GM19238 (cell line): Measurements from ENCODE around the gene IWS1.
"Not testable (repeated sequence)": the region's sequence is repeated elsewhere in the genome, so short reads cannot be mapped to it uniquely, and the experiment has no call there.

Experiments
- DNase-seq: peaks from one replicate; pipeline ENCODE4 v3.0.0; 2011; ENCODE audit warnings: low spot score; ENCODE audit not compliant: insufficient read length

The IWS1 gene

GRCh38 chr2:127528487-127528886 lies 2.2 kb upstream of the IWS1 start:
- DNase-seq = no peak

DNA sequence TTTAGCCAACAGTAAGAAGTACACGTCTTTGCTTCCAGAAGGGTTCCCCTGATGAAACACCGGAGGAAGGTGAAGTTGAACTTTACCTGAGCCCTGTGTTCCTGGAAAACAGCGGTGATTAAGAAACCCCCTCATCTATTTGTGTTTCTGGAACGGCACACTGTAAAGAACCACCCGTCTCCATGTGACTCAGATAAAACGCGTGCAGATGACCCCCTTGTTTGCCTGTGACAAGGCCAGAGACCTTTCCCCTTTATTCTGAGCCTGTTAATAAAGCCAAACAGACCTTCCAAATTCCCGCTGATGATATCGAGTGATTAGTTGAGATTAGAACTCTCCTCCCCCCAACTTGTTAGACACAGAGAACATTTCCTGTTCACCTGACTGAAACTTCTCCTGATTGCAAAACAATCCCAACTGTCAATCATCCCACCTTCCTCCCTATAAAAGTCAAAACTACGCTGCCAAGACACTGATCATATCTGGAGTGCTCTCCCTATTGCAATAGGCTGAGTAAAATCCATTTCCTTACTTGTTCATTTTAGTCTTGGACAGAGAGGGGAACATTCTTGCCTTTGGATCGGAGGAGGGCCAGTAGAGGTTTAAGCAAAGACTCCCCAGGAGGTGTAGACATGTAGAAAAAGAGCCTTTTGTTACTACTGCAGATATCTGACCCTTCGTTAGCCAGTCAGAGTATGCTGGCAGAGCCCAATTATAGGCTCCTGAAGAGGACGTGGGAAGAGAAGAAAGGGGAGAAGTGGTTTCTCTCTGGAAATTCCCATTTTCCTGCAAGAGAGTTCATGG lies 914 bp upstream of the IWS1 start:
- no peak for DNase-seq

DNA sequence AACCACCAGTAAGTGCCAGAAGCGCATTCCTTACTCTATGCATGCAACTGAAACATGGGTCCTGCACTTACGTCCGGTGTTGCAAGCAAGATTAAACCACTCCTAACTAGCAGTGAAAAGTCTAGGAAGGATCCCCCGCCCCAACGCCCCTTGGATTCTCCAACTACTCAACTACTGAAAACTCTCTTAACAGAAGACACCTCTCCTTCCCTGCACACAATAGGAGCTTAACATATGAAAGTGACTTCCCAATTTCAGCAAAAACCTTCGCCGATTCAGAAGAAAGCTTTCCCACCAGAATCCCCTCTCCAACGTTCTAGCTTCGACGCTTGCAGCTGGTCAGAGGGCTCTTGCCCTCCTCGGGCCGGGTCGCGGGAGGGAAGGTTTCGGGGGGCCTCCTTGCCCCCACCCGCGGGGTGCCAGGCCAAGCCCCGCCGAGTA lies 578 bp downstream of the IWS1 start:
- no peak for DNase-seq

GRCh38 chr2:127524198-127524834 lies 2.0 kb downstream of the IWS1 start:
- not testable (repeated sequence) for DNase-seq

DNA sequence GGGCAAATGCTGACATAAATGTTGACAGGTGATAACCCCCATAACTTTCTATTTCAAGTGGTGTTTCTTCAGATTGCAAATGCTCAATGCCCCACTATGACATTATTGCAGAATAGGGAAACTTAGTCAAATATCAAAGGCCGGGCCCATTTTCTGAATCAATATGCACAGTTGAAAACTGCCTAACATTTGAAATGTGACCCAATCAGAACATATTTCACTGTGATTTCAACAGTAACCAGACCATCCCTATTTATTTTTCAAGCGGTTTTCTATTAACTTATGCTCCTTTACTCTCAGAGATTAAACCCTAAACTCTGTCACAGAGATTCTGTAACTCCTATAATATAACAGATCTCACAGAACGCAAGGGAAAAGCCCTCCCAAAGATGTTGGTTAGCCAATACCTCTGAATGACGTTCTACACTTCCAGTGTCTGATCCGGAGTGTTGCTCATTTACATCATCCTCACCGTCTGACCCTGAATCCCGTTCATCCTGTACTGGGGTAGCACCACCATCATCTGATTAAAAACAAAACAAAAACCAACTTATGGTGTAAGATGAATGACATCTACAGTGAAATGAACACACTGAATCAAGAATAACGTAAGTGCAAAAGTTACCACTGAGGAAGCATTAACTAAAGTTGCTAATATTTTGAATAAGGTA lies 2.9 kb downstream of the IWS1 start:
- no peak for DNase-seq

DNA sequence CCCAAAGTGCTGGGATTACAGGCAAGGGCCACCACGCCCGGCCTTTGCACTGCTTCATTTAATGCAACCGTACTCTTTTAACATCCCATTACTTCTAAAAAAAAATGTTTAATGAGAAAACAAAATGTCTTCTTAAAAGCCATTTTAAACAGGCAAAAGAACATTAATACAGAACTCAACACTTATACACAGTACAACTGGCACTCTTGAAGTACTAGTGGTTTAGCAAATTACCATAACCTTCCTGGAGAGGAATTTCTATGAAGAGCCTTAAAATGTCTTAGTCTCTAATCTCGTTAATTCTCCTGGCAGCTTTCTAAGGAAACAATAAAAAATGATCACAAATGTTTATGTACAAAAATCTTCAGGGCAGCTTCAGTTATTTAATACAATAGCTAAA lies 5.9 kb downstream of the IWS1 start:
- DNase-seq = no peak

DNA sequence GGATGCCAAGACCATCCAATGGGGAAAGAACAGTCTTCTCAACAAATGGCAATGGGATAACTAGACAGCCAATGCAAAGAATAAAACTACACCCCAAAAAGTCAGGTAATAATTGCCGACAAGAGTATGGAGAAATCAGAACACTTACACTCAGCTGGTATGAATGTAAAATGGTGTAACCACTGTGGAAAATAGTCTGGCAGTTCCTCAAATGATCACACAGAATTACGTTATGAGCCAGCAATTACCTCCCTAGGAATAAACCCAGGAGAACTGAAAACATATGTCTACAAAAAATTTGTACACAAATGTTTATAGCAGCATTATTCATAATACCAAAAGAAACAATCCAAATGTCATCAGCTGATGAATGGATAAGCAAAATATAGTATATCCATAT lies 8.8 kb downstream of the IWS1 start:
- no peak for DNase-seq

GRCh38 chr2:127516041-127516762 lies 10.1 kb downstream of the IWS1 start:
- DNase-seq = no peak

GRCh38 chr2:127515383-127515915 lies 10.8 kb downstream of the IWS1 start:
- no peak for DNase-seq

GRCh38 chr2:127514485-127514884 lies 11.8 kb downstream of the IWS1 start:
- DNase-seq = no peak

DNA sequence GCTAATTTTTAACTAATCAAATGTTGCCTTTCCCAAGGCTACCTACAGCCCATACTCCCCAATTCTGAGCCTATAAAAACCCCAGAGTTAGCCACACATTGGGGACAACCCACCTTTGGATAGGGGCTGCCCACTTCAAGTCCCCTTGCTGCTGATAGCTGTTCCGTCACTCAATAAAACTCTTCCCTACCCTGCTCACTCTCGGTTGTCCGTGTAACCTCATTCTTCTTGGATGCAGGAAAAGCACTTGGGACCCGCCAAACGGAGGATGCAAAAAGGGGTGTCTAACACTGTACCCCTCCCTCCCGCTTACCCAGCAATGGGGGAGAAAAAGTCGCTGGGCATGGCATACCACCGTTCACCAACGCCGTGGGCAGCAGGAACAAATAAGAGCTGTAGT lies 12.2 kb downstream of the IWS1 start:
- no peak for DNase-seq

GRCh38 chr2:127512362-127512761 lies 13.9 kb downstream of the IWS1 start:
- DNase-seq = no peak

DNA sequence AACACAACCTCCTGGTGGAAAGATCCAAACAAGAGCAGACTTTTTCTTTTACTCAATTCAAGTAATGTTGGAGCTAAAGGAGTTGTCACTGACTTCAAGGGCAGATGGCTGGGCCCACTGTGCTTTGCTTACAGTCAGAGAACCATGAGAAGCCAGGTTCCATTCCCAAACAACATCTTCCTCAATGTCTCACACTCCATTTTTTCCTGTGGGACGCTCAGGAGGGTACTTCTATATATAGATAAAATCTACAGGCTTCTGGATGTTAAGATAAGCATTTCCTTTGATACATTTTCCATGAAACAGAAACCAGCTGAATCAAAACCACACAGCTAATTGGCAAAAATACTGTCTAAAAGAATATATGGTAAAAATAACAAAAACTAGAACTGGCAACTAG lies 14.4 kb downstream of the IWS1 start:
- no peak for DNase-seq

GRCh38 chr2:127511090-127511695 lies 15.1 kb downstream of the IWS1 start:
- DNase-seq = no peak

- no peak for DNase-seq
Measured at GRCh38 chr2:127510073-127510472, 16.2 kb downstream of the IWS1 start.

DNA sequence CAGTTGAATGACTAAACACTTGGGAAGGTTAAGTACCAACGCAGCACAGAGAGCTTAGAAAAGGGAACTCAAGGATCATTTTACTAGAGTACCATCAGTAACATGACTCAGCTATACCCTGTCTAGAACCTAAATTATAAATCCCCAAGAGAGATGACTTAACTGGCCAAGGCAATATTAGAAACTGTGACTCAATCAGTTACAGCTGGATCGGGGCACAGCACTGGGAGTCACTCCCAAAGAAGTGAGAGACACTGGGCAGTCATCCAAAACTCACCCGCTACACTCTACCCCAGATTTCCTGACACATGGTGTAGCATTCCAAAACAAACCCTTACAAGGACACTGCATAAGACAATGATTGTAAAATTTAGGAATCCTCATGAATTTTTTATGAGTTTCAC lies 17.7 kb downstream of the IWS1 start:
- DNase-seq = no peak

DNA sequence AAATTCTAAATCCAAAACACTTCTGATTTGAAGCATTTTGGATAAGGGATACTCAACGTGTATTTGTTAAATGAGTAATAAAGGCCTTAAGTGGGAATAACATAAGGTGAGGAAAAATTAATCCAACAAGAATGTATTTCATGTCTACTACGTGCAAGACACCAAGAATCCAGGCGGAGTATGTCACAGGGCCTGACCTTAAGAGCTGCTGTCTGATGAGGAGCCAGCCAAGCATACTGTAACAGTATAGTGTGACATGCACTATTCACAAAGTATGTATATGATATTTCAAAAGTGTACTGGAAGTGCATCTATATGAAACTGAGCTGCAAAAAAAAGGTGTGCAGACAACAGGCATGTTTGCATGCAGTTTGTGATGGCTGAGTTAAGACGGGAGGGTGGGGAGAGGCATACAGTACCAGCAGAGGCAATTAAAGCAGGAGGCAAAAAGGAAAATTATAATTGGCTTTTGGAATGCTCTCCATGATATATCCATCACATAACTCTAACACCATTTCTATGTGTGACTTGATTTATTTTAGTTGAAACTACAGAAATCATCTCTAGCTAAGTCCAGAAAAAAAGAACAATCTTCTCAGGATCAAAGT lies 18.2 kb downstream of the IWS1 start:
- DNase-seq = no peak

DNA sequence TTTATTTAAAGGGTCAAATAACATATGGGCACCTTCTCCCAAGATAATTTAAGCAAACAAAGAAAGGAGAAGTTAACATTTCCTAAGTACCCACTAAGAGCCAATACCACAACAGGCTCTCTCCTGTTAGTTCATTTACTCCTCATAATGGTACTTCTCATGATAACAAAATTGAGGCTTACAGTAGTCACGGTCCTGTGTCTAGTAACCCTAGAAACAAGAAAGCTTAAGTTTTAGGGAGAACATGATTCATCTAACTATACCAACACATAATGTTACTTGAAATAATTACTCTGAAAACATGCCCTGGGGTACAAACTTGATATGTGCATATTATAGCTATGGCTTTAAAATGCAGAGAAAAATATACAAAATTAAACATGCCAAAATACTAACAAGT lies 19.8 kb downstream of the IWS1 start:
- DNase-seq = no peak

DNA sequence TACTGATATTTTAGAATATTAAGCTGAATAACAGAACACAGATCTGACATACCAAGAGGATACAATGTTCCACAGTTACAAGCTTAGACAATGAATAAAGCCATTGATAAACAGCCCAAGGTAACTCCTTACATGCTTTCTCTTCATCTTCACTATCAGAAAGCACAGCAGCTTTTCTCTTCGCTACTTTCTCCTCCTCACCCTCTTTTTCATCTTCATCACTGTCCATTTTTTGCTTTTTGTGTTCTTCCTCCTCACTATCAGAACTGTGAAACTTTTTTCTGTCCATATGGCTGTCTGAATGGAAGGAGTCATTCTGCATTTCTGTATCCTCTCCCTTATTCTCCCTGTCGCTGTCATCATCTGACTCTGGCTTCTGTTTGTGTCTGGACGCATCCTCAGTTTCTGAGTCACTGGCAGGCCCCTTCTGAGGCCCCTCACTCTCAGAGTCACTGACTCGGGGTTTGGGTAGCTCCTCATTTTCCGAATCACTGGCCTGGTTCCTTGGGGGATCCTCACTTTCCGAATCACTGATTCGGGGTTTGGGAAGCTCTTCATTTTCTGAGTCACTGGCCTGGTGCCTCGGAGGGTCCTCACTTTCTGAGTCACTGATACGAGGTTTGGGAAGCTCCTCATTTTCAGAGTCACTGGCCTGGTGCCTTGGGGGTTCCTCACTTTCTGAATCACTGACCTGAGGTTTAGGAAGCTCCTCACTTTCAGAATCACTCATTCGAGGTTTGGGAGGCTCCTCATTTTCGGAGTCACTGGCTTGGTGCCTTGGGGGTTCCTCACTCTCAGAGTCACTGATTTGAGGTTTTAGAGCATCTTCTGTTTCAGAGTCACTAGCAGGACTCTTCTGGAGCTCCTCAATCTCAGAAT lies 21.5 kb downstream of the IWS1 start:
- DNase-seq = no peak

DNA sequence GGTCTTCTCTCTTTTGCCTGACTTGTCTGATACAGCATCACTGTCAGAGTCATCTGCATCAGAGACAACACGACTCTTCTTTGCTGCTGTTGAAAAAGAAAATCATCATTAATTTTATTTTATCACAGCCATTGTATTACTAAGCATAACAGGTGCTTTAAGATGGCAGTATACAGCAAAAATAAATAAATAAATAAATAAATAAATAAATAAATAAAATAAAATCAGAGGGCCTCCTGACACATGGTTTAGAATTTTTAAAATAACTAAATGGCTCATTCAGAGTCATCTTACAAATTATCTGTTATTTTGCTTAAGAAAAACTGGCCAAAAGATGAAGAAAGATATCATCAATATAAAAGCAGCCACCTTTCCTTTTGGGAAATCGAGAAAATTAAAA lies 22.8 kb downstream of the IWS1 start:
- no peak for DNase-seq
